ENCODE data around the gene TOP1. TPM values are rescaled to one million over a fixed set of nuclear protein-coding genes. Genes with fewer than 3 reads are reported as not detected.

The TOP1 gene
- total RNA-seq, 3 donors from 2014 or later (not counting 1 experiment from before 2014, with no cell fraction given): 32.2 to 36.3 (median 36.3) TPM

DNA sequence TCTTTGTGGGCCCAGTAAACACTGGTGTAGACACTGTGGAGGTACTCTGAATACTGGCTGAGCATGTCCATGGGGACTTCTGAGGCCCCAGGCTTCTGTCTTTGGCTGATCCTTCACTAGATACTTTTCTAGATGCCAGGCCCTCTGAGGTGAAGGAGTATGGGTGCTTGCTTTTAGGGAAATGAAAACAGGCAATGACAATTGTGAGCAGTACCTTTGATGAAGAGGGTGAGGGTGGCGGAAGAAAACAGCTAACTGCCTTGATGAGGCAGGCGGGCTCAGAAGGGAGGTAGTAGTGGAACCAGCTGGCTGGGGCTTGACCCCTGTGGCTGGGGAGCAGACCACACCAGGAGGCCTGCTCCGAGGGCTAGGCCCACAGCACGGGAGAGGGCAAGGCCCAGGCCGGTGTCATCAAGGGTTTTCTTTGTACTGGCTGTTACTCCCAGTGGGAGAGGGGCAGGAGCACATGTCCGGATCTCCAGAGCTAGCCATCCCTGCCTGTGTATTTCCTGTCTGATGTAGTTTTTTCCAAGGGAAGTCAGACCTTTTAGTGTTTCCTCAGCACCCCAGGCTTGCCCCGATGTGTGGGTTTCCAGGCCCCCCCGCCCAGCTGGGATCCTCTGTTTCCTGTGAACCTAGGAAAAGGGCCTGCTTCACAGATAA is 112.7 kb downstream of the TOP1 start:
- no peaks in the 10 kb centered on the region for H3K27me3 Mint-ChIP-seq (ENCODE audit: low read depth in 2 of 2)

DNA sequence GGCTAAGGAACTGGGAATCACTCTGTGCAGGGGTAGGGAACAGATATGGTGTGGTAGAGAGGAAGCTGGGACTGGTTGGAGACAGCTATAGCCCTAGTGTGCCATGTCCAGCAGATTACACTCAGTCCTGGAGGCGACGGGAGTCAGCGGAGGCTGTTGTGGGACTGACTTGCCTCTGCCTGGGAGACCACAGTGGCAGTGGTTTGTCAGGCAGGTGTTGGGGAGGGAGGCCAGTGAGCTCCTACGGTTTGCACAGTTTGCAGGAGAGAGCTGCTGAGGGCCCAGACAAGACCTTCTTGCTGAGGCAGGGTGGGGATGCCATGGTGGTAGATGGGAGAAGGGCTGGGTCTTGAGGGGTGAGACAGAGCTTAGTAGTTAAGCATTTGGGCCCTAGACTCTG is 113.6 kb downstream of the TOP1 start:
- H3K36me3 Mint-ChIP-seq: no peaks in the 10 kb centered on the region
- ATAC-seq (no peak), DNase-seq (peak in 1 of 2 donors; percentile 38)
- peak overlapping the region; percentile 86 for H3K4me3 Mint-ChIP-seq
- H3K36me3 ChIP-seq (ENCODE audit: control insufficient read depth, insufficient read depth, low read length): no peaks in the 10 kb centered on the region
- H3K4me1 Mint-ChIP-seq: peaks cover 94 to 96% of the 10 kb centered on the region in 2 donors
- H3K27ac Mint-ChIP-seq: peak overlapping the region; percentile 93 to 94
- 37% methylated on average over 4 of the region's 4 CpGs for WGBS (ENCODE audit: insufficient coverage)
- H3K27me3 ChIP-seq (ENCODE audit: control insufficient read depth, insufficient read depth, low read length): no peaks in the 10 kb centered on the region
- intact Hi-C loops (cut with micrococcal nuclease): loop anchor here (2.0 kb wide), 1 partner anchor 15 kb away; no protein-coding TSS in a partner anchor
- peaks cover 94% of the 10 kb centered on the region for H3K4me1 ChIP-seq (ENCODE audit: control insufficient read depth, insufficient read depth, low read length)
- no peaks in the 10 kb centered on the region for H3K9me3 Mint-ChIP-seq
- H3K27me3 Mint-ChIP-seq (ENCODE audit: low read depth in 2 of 2): no peaks in the 10 kb centered on the region
- H3K4me3 ChIP-seq (ENCODE audit: low read length): no peak overlapping the region
- TF ChIP-seq, protein P1, sequence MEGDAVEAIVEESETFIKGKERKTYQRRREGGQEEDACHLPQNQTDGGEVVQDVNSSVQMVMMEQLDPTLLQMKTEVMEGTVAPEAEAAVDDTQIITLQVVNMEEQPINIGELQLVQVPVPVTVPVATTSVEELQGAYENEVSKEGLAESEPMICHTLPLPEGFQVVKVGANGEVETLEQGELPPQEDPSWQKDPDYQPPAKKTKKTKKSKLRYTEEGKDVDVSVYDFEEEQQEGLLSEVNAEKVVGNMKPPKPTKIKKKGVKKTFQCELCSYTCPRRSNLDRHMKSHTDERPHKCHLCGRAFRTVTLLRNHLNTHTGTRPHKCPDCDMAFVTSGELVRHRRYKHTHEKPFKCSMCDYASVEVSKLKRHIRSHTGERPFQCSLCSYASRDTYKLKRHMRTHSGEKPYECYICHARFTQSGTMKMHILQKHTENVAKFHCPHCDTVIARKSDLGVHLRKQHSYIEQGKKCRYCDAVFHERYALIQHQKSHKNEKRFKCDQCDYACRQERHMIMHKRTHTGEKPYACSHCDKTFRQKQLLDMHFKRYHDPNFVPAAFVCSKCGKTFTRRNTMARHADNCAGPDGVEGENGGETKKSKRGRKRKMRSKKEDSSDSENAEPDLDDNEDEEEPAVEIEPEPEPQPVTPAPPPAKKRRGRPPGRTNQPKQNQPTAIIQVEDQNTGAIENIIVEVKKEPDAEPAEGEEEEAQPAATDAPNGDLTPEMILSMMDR (IDR thresholded peaks at IDR 0.05): no peak
- peak overlapping the region; percentile 37 for H3K27ac ChIP-seq (ENCODE audit: low read length)
- no peaks in the 10 kb centered on the region for H3K9me3 ChIP-seq (ENCODE audit: control insufficient read depth, insufficient read depth, low read length)

More for the DNA sequence above, 112.7 kb downstream of the TOP1 start:
- Mint-ChIP-seq H3K27ac (peak overlapping the region; percentile 93 to 94), H3K4me1 (peaks cover 87 to 89% of the 10 kb centered on the region in 2 donors), H3K4me3 (peak overlapping the region; percentile 91), H3K36me3 (no peaks in the 10 kb centered on the region), H3K9me3 (no peaks in the 10 kb centered on the region)
- ATAC-seq: no peak
- no peaks in the 10 kb centered on the region for H3K9me3 ChIP-seq (ENCODE audit: control insufficient read depth, insufficient read depth, low read length)
- TF ChIP-seq, protein P1 (IDR thresholded peaks at IDR 0.05): no peak
- H3K4me1 ChIP-seq (ENCODE audit: control insufficient read depth, insufficient read depth, low read length): peaks cover 88% of the 10 kb centered on the region
- H3K4me3 ChIP-seq (ENCODE audit: low read length): no peak overlapping the region
- no peaks in the 10 kb centered on the region for H3K27me3 ChIP-seq (ENCODE audit: control insufficient read depth, insufficient read depth, low read length)
- 68% methylated on average over 8 of the region's 8 CpGs for WGBS (ENCODE audit: insufficient coverage)
- H3K36me3 ChIP-seq (ENCODE audit: control insufficient read depth, insufficient read depth, low read length): no peaks in the 10 kb centered on the region
- peak in 1 of 2 donors; percentile 46 for DNase-seq
- intact Hi-C loops (cut with micrococcal nuclease): no loop called here
- H3K27ac ChIP-seq (ENCODE audit: low read length): peak overlapping the region; percentile 33

DNA sequence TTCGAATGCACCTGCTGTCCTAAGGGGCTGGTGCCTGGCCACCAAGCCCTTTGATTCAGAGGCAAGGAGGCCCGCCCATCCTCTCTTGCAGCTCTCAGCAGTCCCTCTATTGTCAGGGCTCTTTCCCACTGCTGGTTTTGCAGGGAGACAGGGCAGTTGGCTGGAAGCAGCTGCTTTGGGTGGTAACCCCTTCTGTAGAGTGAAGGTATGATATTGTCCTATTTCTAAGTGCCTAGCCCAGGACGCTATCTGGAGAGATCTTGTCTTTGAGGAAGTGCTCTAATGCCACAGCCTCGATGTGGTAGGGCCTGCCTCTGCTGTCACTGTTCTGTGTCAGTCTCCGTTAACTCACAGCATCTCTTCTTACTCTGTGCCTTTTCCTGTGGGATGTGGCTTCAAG is 114.3 kb downstream of the TOP1 start:
- 23% methylated on average over 5 of the region's 5 CpGs for WGBS (ENCODE audit: insufficient coverage)
- TF ChIP-seq, protein P1 (IDR thresholded peaks at IDR 0.05): no peak
- Histone ChIP-seq H3K9me3 (ENCODE audit: control insufficient read depth, insufficient read depth, low read length) (no peaks in the 10 kb centered on the region), H3K27me3 (ENCODE audit: control insufficient read depth, insufficient read depth, low read length) (no peaks in the 10 kb centered on the region), H3K4me1 (ENCODE audit: control insufficient read depth, insufficient read depth, low read length) (peaks cover 100% of the 10 kb centered on the region), H3K4me3 (ENCODE audit: low read length) (no peak overlapping the region), H3K36me3 (ENCODE audit: control insufficient read depth, insufficient read depth, low read length) (no peaks in the 10 kb centered on the region), H3K27ac (ENCODE audit: low read length) (peak overlapping the region; percentile 37)
- Mint-ChIP-seq H3K4me3 (peak overlapping the region; percentile 86), H3K9me3 (no peaks in the 10 kb centered on the region), H3K27ac (peak overlapping the region; percentile 93 to 94), H3K36me3 (no peaks in the 10 kb centered on the region), H3K4me1 (peaks cover 97 to 100% of the 10 kb centered on the region in 2 donors), H3K27me3 (ENCODE audit: low read depth in 2 of 2) (no peaks in the 10 kb centered on the region)
- ATAC-seq: peak; percentile 55 to 68 (median 64)
- DNase-seq: peak in 1 of 2 donors; percentile 73
- intact Hi-C loops (cut with micrococcal nuclease): loop anchor here (2.0 kb wide), 1 partner anchor 14 kb away; no protein-coding TSS in a partner anchor
